IPS DF 4.7 (cell line): ENCODE results near the gene BNC2.

Experiments
- DNase-seq: peaks from one replicate; pipeline ENCODE4 v3.0.0-alpha.2; 2013; ENCODE audit warnings: low spot score; ENCODE audit errors: extremely low read depth

Gene BNC2

GRCh38 chr9:16755467-16756160, 114.9 kb downstream of the BNC2 start:
- DNase-seq: no peak

GRCh38 chr9:16754662-16755061, 115.8 kb downstream of the BNC2 start:
- DNase-seq: no peak

GRCh38 chr9:16753256-16753655, 117.2 kb downstream of the BNC2 start:
- DNase-seq: no peak

- no peak for DNase-seq
Observed at GRCh38 chr9:16752601-16753000, 117.9 kb downstream of the BNC2 start.

GRCh38 chr9:16750553-16750952, 119.9 kb downstream of the BNC2 start:
- no peak for DNase-seq

- no peak for DNase-seq
Observed at GRCh38 chr9:16745359-16745758, 125.1 kb downstream of the BNC2 start.

GRCh38 chr9:16744394-16744793, 126.1 kb downstream of the BNC2 start:
- no peak for DNase-seq

GRCh38 chr9:16743375-16743774, 127.1 kb downstream of the BNC2 start:
- no peak for DNase-seq

GRCh38 chr9:16735001-16735400, 135.5 kb downstream of the BNC2 start:
- DNase-seq: no peak

- DNase-seq: no peak
Observed at GRCh38 chr9:16732546-16732945, 137.9 kb downstream of the BNC2 start.

- DNase-seq: no peak
Observed at GRCh38 chr9:16730162-16730561, 140.3 kb downstream of the BNC2 start.

- no peak for DNase-seq
Observed at GRCh38 chr9:16729651-16730050, 140.8 kb downstream of the BNC2 start.

- no peak for DNase-seq
Observed at GRCh38 chr9:16728137-16728508, 142.3 kb downstream of the BNC2 start.

GRCh38 chr9:16727452-16728136, 142.9 kb downstream of the BNC2 start:
- no peak for DNase-seq

- no peak for DNase-seq
Observed at GRCh38 chr9:16726718-16727451, 143.6 kb downstream of the BNC2 start.

GRCh38 chr9:16726029-16726428, 144.4 kb downstream of the BNC2 start:
- DNase-seq: no peak

- DNase-seq: no peak
Observed at GRCh38 chr9:16725066-16725465, 145.4 kb downstream of the BNC2 start.

- DNase-seq: no peak
Observed at GRCh38 chr9:16721972-16722371, 148.5 kb downstream of the BNC2 start.

GRCh38 chr9:16720386-16720785, 150.1 kb downstream of the BNC2 start:
- no peak for DNase-seq

GRCh38 chr9:16719921-16720320, 150.5 kb downstream of the BNC2 start:
- no peak for DNase-seq

GRCh38 chr9:16718952-16719351, 151.5 kb downstream of the BNC2 start:
- no peak for DNase-seq

GRCh38 chr9:16718296-16718695, 152.2 kb downstream of the BNC2 start:
- DNase-seq: no peak

- no peak for DNase-seq
Observed at GRCh38 chr9:16716601-16717000, 153.9 kb downstream of the BNC2 start.
